ENCODE data around the gene GATM.

The GATM gene

DNA sequence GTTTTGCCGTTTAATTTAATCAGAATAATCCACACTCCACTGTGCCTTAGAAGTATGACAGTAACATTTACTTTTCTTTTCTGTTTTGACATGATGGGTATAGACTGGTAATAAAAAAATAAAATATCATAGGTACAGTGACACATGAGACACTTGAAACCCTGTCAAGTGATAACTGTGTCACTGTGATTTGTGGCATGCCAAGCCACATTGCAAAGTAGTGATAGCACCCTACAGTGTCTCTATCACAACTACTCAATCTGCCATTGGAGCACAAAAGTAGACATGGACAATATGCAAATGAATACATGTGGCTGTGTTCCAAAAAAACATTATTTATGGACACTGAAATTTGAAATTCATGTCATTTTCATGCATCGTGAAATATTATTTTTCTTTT lies 22.5 kb downstream of the GATM start:
- no peaks in the 10 kb centered on the region for H3K27me3 ChIP-seq (ENCODE audit: control insufficient read depth, insufficient read depth, low read length)
- no peak overlapping the region for H3K4me2 ChIP-seq (ENCODE audit: low read length)
- no peaks in the 10 kb centered on the region for H3K79me2 ChIP-seq
- TF ChIP-seq, protein P1, sequence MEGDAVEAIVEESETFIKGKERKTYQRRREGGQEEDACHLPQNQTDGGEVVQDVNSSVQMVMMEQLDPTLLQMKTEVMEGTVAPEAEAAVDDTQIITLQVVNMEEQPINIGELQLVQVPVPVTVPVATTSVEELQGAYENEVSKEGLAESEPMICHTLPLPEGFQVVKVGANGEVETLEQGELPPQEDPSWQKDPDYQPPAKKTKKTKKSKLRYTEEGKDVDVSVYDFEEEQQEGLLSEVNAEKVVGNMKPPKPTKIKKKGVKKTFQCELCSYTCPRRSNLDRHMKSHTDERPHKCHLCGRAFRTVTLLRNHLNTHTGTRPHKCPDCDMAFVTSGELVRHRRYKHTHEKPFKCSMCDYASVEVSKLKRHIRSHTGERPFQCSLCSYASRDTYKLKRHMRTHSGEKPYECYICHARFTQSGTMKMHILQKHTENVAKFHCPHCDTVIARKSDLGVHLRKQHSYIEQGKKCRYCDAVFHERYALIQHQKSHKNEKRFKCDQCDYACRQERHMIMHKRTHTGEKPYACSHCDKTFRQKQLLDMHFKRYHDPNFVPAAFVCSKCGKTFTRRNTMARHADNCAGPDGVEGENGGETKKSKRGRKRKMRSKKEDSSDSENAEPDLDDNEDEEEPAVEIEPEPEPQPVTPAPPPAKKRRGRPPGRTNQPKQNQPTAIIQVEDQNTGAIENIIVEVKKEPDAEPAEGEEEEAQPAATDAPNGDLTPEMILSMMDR (IDR thresholded peaks at IDR 0.05) = no peak
- H3K27ac ChIP-seq = no peak overlapping the region
- H3K4me1 ChIP-seq = no peaks in the 10 kb centered on the region
- no peak overlapping the region for H3K4me3 ChIP-seq (ENCODE audit: low read depth, low read length)
- H3K9me3 ChIP-seq (ENCODE audit: control insufficient read depth, low read length) = no peaks in the 10 kb centered on the region
- no peak overlapping the region for H2AFZ ChIP-seq
- H3K9ac ChIP-seq = no peak overlapping the region
- H3K36me3 ChIP-seq (ENCODE audit: control insufficient read depth, insufficient read depth, low read length) = no peaks in the 10 kb centered on the region

DNA sequence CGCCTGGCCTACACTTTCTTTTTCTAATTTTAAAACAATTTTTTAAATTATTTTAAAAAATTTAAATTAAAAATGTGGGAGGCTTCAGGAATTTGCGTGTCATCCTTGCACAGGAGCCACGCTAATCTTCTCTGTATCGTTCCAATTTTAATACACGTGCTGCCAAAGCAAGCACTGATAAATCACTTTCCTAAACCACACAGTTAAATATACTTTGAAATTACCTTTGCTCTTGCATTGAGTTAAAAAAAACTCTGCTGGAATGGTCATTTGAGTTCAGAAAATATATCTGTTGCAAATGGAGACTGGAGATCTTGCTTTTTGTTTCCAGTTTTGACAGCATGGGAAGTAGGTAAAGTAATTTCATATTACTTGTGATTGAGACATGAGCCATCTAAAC lies 23.6 kb downstream of the GATM start:
- Histone ChIP-seq H3K9ac (no peak overlapping the region), H3K79me2 (no peaks in the 10 kb centered on the region), H3K4me3 (ENCODE audit: low read depth, low read length) (no peak overlapping the region), H3K9me3 (ENCODE audit: control insufficient read depth, low read length) (no peaks in the 10 kb centered on the region), H2AFZ (no peak overlapping the region), H3K4me2 (ENCODE audit: low read length) (no peak overlapping the region), H3K27ac (no peak overlapping the region), H3K36me3 (ENCODE audit: control insufficient read depth, insufficient read depth, low read length) (no peaks in the 10 kb centered on the region), H3K4me1 (no peaks in the 10 kb centered on the region), H3K27me3 (ENCODE audit: control insufficient read depth, insufficient read depth, low read length) (no peaks in the 10 kb centered on the region)
- TF ChIP-seq, protein P1 (IDR thresholded peaks at IDR 0.05) = no peak

DNA sequence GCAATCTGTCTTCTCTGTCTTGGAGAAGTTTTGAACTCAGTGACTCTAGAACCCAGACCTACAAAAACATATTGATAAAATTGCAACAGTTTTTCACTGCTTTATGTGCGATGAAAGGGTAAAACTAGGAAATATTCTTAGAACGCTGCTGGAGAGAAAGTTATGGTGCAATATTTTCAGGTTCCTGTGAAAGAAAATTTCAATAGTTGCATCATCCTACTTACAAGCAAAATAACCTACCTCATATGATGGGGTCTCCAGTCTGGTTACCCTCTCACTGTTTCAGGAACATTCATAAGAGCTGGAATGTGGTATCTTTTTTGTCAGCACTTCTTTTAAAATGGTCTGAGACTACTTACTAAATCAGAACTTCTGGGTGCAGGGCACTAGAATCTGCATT lies 27.1 kb downstream of the GATM start:
- Histone ChIP-seq H2AFZ (no peak overlapping the region), H3K4me1 (no peaks in the 10 kb centered on the region), H3K27me3 (ENCODE audit: control insufficient read depth, insufficient read depth, low read length) (no peaks in the 10 kb centered on the region), H3K79me2 (no peaks in the 10 kb centered on the region), H3K36me3 (ENCODE audit: control insufficient read depth, insufficient read depth, low read length) (no peaks in the 10 kb centered on the region), H3K4me3 (ENCODE audit: low read depth, low read length) (no peak overlapping the region), H3K4me2 (ENCODE audit: low read length) (no peak overlapping the region), H3K9me3 (ENCODE audit: control insufficient read depth, low read length) (no peaks in the 10 kb centered on the region), H3K27ac (no peak overlapping the region), H3K9ac (no peak overlapping the region)
- TF ChIP-seq, protein P1 (IDR thresholded peaks at IDR 0.05) = no peak

- no peaks in the 10 kb centered on the region for H3K9me3 ChIP-seq (ENCODE audit: control insufficient read depth, low read length)
Observed at GRCh38 chr15:45349623-45350022, 28.7 kb downstream of the GATM start.

GRCh38 chr15:45347989-45348388 lies 30.4 kb downstream of the GATM start:
- Histone ChIP-seq H3K27ac (no peak overlapping the region), H3K27me3 (ENCODE audit: control insufficient read depth, insufficient read depth, low read length) (no peaks in the 10 kb centered on the region), H2AFZ (no peak overlapping the region), H3K9ac (no peak overlapping the region), H3K79me2 (no peaks in the 10 kb centered on the region), H3K36me3 (ENCODE audit: control insufficient read depth, insufficient read depth, low read length) (no peaks in the 10 kb centered on the region), H3K4me1 (no peaks in the 10 kb centered on the region), H3K4me2 (ENCODE audit: low read length) (no peak overlapping the region), H3K9me3 (ENCODE audit: control insufficient read depth, low read length) (no peaks in the 10 kb centered on the region), H3K4me3 (ENCODE audit: low read depth, low read length) (no peak overlapping the region)
- TF ChIP-seq, protein P1 (IDR thresholded peaks at IDR 0.05) = no peak

More at GRCh38 chr15:45349623-45350022, 28.7 kb downstream of the GATM start:
- H3K27ac ChIP-seq = no peak overlapping the region
- H3K4me2 ChIP-seq (ENCODE audit: low read length) = no peak overlapping the region
- H3K36me3 ChIP-seq (ENCODE audit: control insufficient read depth, insufficient read depth, low read length) = no peaks in the 10 kb centered on the region
- no peak overlapping the region for H3K4me3 ChIP-seq (ENCODE audit: low read depth, low read length)
- no peaks in the 10 kb centered on the region for H3K79me2 ChIP-seq
- H3K9ac ChIP-seq = no peak overlapping the region
- H2AFZ ChIP-seq = no peak overlapping the region
- no peaks in the 10 kb centered on the region for H3K27me3 ChIP-seq (ENCODE audit: control insufficient read depth, insufficient read depth, low read length)
- TF ChIP-seq, protein P1 (IDR thresholded peaks at IDR 0.05) = no peak
- no peaks in the 10 kb centered on the region for H3K4me1 ChIP-seq
